ENCODE measurements around the gene TSPAN16.
A peak's percentile ranks its signal among the peaks of the same experiment; 100 is the strongest.
"Not testable (repeated sequence)": the region's sequence is repeated elsewhere in the genome, so short reads cannot be mapped to it uniquely, and the experiment has no call there.

The TSPAN16 gene

DNA sequence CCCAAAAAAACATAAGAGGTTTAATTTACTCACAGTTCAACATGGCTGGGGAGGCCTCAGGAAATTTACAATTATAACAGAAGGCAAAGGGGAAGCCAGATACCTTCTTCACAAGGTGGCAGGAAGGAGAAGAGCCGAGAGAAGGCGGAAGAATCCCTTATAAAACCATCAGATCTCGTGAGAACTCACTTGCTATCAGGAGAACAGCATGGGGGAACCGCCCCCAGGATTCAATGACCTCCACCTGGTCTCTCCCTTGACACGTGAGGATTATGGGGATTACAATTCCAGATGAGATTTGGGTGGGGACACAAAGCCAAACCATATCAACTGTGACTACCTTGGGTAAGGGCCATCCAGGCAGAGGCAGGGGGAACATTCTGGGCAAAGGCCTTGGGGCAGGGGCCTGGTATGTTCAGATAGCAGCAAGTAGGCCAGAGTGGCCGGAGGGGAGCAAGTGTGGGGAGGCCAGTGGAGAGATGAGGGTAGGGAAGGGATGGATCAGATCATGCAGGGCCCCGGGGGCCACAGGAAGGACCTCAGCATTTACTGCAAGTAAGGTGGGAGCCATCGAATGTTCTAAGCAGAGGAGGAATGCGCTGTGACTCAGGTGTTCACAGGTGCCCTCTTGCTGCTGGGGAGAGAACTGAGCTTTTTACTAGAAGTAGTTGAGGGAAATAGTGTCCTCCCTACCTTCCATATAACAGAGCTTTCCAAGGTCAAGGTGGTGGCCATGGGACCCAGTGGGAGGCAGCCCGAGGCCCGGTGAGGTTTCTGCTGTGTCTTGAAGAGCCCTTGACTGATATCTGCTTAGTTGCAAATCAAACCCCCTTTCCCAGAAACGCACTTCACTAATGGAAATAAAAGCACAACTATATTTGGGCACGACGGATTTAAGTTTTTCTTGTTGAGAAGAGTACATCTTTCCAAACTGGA, 25.5 kb downstream of the TSPAN16 start:
- no peak for DNase-seq

DNA sequence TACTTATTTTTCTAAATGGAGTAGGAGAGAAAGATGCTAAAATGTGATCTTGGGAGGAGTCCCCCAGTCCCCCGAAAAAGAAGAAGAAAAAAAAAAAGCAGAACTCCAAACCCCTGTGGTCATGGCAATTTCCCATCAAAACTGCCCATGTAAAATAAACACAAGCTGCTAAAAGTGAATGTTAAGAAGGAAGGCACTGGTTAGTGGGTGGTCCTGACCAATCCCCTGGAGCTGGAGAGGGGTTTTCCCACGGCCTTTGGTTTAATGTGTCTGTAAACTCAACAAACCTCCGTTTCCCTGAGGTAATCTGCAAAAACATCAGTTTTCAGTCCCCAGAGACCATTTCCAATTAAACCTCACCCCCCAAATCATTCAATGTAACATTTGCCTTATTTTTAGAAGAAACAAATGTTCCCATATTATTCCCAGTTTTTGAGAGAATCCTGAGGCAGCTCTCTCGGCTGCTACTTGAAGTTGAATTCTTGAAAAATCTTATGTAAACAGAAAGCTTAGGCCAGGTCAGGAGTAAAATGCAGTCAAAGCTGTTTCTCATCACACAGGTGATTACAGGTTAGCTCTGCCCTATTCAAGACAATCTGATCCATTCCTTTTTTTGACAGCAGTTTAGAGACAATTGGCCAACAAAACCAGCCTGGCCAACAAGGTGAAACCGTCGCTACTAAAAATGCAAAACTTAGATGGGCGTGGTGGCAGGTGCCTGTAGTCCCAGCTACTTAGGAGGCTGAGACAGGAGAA, 26.5 kb downstream of the TSPAN16 start:
- no peak for DNase-seq

DNA sequence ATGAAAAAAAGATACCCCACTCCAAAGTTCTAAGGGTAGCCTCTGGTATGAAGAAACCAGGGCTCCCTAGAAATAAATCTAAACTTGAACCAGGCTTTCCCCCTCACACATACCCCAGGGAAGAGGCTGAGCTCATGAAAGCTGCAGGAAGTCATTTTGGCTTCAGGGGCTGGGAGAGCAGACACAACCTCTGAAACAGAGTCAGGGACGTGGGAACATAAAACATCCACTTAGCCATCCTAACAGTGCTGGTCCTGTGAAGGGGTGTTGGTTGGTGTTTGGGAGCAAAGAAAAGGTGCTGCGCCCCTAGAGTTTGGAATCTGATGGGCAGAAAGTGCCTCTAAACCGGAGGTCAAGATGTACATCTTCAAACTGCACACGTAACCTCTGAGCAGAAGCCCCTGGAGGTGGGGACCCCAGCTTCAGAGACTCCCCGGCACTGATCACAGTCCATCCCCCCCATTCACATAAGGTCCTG, 27.7 kb downstream of the TSPAN16 start:
- DNase-seq: no peak

DNA sequence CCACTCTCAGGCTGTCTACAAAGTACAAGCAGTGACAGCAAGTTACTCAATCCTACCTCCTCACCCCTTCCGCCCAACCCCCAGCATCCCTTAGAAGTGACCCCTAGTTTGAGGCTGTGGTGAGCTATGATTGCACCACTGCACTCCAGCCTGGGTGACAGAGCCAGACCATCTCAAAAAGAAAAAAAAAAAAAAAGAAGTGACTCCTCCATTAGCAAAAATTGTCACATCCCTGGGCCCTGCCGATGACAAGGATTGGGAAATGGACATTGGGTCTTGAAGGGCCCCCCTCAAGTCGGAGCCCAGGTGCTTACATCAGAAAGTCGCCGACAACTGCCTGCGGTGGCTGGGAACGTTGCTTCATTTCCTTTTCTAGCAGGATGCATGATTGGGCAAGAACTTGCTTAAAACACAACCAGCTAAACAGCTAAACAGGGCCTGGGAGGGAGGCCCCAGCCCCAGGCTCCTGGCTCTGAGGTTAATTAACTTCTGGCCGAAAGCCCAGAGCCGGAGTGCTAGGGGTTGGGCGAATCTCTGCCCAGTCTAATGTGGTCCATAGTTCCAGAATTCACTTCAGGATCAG, 28.2 kb downstream of the TSPAN16 start:
- peak; percentile 37 for DNase-seq

DNA sequence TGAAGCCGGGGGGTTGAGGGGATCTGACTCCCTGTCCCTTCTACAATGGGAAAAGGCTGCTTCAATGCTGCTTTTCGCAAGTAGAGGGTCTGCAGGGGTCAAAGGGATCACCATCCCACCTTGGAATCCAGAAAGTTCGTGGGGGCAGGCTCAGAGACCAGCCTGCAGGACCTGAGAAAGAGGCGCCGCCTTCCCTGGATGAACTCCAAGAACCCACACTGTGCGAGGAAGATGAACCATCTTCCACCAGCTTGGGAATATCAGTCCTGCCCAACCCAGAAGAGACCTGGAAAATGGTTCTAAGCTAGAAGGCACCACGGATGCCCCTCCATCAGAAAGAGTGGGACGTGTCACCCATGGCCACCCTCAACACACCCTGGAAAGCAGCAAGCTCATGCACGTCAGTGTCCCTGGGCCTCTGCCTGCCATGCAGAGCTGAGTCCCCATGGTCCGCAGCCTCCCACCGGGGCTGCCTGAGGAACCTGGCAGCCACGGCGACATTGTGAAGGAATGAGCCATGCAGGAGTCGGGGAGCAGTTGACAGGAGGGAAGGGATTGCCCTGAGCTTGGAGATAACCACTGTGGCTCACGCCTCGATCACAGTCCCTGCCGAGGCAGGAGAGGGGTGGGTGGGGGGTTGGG, 28.9 kb downstream of the TSPAN16 start:
- no peak for DNase-seq

DNA sequence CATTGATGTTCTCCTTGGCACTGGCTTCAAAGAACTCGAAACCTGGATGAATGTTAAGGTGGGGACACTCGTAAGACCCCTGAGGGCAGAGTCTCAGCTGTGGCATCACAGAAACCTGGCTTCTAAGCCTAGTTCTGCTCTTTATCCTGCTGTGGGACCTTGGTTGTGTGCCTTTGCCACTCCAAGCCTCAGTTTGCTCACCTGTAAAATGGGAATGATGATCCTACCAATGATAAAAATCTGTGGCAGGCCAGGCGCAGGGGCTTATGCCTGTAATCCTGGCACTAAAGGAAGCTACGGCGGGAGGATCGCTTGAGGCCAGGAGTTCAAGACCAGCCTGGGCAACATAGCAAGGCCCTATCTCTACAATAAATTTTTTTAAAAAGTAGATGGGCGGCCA, 29.6 kb downstream of the TSPAN16 start:
- DNase-seq: no peak

DNA sequence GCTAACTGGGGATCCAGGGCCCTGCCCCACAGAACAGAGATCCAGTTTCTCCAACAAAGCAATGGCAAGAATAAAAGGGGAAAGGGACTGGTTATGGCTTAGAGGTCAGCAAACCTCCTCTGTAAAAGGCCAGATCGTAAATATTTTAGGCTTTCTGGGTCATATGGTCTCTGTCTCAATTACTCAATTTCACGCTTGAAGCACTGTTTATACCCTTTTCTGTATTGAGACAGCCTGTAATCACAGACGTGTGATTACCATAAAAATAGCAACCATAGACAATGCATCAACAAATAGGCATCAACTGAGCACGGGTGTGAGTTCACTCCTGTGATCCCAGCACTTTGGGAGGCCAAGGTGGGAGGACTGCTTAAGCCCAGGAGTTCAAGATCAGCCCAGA, 34.2 kb downstream of the TSPAN16 start:
- DNase-seq: no peak

DNA sequence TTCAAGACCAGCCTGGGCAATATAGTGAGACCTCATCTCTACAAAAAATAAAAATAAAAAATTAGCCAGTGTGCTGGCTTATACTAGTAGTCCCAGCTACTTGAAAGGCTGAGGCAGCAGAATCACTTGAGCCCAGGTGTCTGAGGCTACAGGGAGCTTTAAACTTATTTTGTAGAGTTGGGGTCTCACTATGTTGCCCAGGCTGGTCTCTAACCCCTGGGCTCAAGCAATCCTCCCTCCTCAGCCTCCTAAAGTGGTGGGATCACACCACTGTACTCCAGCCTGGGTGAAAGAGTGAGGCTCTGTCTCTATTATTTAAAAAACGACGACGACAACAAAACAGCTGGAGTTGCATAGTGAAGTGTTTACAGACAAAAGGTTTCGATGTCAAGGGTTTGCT, 35.5 kb downstream of the TSPAN16 start:
- no peak for DNase-seq

DNA sequence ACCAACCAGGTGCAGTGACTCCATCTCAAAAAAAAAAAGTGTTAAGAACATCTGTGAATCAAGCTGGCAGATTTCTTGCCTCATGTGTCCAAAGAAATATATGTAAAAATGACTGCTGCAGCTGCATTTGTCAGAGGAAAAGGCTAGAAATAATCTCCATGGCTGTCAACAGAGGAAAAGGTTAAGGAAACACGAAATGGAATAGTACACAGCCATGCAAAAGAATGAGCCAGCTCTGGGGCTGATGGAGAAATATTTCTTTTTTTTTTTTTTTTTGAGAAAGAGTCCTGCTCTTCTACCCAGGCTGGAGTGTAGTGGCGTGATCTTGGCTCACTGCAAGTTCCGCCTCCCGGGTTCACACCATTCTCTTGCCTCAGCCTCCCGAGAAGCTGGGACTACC, 36.9 kb downstream of the TSPAN16 start:
- DNase-seq: no peak

DNA sequence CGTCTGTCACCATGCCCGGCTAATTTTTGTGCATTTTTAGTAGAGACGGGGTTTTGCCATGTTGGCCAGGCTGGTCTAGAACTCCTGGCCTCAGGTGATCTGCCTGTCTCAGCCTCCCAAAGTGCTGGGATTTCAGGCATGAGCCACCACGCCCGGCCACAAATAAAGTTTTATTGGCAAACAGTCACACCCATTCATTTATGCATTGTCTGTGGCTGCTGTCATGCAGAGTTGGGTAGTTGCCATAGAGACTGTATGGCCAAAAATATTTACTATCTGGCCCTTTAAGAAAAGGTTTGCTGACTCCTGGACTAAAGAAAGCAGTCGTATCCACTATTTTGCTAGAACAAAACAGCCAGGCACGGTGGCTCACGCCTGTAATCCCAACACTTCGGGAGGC, 37.9 kb downstream of the TSPAN16 start:
- not testable (repeated sequence) for DNase-seq

DNA sequence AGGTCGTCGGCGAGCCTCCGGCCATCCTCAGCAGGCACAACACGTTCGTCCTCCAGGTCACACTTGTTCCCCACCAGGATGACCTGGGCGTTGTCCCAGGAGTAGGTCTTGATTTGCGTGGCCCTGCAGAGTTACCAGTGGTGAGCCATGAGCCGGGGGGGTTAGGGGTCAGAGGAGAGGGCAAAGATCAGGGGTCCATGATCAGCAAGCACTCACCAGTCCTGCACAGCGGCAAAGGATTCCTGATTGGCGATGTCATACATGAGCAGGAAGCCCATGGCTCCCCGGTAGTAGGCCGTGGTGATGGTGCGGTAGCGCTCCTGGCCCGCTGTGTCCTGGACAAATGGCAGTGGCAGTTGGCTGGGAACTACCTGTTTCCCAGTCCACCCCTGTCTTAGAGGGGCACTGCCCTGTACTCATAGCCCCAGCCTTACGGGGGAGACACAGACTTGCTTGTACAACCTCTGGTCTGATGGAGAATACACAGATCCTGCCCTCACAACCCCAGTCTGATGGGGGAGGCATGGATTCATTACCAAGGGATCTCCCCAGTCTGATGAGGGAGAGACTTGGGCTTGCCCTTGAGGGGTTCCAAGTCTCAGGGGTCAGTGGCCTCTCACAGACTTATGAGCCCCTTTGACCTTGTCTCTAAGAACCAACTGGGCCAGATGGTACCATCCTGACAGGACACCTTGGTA, 39.6 kb downstream of the TSPAN16 start:
- no peak for DNase-seq

DNA sequence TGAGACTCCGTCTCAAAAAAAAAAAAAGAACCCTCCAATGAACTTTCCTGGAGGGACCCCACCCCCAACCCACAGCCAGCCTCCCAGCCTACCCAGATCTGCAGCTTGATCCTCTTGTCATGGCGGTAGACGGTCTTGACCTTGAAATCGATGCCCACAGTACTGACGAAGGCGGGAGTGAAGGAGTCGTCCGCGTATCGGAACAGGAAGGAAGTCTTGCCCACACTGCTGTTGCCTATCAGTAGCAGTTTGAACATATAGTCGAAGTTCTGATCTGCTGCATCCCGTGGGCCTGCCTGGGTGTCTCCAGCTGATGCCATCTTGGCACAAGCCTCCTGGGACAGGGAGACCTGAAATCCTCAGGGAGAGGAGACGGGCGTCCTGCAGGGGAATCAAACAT, 41.1 kb downstream of the TSPAN16 start:
- DNase-seq: no peak

DNA sequence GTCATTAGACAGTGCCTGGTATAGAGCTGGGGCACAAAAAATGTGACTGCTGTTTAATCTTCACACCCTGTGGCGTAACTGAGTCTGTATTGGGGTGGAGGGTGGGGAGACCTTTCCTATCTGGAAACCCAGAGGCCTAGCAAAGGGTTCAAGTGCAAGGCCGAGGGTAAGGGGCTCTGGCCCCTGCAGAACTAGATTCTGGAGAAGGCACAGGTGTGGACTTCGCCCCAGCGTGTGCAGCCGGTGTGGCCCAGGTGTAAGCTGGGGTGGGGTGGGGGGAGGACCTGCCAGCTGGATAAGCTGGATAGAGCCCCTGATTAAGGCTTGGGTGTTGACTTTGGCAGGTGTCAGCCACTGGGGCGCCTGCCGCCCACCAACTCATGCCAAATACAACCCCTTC, 42.2 kb downstream of the TSPAN16 start:
- DNase-seq: no peak

DNA sequence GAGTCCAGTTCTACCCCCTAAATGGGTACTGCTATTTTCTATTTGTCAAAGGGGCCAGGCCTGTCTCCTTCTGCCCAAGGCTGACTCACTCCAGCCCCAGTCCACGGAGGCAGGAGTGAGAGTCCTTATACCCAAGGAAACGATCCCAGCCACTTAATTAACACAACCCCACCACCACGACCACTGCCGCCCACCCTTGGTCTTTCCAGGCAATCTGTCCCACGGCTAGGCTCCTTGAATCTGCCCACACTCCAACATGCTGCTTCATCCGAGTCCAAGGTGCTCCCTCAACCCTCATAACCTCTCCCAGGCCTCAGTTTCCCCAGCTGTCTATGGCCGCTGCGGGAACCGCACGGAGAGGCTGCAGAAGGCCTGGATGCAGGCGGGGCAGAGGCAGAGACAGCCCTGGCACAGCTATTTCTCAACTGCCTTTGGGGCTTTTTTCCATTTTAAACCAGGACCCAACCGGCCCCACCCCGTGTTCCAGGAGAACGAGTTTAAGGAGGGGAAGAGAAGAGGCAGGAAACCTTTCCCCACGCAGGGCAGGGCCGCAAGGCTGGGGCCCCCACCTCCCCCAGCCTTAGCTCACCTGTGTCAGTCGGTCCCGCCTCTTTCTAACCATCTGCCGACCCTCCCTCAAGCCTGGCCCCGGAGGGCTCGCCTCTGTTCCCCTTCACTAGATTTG, 42.8 kb downstream of the TSPAN16 start:
- DNase-seq: no peak

DNA sequence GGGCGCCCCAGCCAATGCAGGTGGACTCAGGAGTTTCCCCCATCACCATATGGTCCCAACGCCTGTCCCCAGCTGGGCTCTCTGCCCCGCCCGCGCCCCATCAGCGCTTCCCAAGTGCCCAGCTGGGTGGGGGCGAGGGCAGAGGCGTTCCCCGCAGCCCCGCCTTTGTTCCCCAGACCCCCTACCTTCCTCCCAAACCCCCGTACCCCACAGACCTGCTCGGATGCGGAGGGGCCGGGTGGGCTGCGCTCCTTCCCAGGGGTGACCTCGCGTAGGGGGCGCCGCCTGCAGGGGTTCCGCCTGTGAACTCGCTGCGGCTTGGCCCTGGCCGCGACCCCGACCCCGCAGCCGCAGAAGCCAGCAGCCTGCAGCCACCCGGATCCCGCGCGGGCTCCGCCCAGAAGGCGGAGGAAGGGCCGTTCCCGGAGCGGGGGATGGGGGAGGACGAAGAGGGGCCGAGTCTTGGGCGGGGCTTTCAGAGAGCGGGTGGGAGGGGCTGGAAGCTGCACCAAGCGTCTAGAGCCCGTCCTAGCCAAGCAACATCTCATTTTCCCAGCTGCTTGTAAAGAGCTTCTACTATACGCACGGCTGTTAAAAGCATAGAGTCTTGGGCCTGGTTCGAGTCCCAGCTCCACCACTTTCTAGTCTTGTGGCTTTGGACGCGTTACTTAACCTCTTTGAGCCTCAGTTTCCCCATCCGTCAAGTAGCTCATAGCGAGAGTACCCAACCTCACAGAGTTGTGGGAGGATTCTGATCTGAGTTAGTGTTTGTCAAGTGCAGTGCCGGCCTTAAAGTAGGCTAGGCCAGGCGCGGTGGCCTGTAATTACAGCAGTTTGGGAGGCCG, 43.5 kb downstream of the TSPAN16 start, which contains the start of gene RAB3D:
Gene RAB3D (minus strand): TSS at position 404 of the 845 bp plus-strand sequence. CDS start 2,258 bp downstream, outside the sequence.
- DNase-seq: peak; percentile 92

DNA sequence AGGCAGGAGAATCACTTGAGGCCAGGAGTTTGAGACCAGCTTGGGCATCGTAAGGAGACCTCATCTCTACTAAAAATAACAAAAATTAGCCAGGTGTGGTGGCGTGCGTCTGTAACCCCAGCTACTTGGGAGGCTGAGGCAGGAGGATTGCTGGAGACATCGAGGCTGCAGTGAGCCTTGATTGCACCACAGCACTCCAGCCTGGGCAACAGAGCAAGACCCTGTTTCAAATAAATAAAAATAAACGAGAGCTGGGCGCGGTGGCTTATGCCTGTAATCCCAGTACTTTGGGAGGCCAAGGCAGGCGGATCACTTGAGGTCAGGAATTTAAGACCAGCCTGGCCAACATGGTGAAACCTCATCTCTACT, 44.1 kb downstream of the TSPAN16 start:
- not testable (repeated sequence) for DNase-seq

DNA sequence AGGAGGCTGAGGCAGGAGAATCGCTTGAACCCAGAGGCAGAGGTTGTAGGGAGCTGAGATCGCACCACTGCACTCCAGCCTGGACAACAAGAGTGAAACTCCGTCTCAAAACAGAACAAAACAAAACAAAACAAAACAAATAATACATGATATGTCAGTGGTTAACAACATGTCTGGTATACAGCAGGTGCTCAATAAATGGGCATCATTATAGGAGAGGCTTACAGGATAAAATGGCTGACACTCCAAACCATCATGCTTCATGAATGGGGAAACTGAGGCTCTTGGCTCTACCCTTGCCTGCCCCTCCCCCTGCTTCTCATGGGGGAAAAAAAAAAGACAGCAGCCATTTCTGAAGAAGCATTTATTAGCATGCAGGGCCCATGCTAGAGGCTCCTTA, 46.5 kb downstream of the TSPAN16 start:
- DNase-seq: no peak

DNA sequence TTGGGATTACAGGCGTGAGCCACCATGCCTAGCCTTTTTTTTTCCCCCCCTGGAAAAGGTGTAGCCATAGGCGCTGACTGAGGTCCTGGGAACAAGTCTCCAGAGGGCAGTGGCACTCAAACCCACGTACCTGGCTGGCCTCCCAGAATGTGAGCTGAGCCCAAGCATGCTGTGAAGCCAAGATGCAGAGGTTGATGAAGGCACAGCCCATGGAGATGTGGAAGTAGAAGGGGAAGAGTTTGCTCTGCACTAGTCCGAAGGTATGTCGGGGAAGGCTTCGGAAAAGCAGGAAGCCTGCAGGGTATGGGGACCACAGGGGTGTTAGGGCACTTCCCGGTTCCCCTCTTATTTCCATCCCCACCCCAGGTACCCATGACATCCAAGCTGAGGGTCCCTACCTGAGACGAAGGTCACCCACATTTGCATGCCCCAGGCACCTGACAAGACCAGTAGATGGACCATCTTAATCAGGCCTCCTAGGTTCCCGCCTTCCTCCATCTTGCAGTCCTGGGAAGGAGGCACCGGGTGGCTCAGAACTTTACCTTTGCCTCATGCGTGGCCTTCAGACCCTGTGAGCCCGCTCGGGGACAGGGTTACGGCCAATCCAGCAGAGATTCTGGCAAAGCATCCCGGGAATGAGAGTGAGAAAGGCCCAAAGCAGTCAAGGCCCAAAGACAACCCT, 49.3 kb downstream of the TSPAN16 start:
- DNase-seq: no peak

DNA sequence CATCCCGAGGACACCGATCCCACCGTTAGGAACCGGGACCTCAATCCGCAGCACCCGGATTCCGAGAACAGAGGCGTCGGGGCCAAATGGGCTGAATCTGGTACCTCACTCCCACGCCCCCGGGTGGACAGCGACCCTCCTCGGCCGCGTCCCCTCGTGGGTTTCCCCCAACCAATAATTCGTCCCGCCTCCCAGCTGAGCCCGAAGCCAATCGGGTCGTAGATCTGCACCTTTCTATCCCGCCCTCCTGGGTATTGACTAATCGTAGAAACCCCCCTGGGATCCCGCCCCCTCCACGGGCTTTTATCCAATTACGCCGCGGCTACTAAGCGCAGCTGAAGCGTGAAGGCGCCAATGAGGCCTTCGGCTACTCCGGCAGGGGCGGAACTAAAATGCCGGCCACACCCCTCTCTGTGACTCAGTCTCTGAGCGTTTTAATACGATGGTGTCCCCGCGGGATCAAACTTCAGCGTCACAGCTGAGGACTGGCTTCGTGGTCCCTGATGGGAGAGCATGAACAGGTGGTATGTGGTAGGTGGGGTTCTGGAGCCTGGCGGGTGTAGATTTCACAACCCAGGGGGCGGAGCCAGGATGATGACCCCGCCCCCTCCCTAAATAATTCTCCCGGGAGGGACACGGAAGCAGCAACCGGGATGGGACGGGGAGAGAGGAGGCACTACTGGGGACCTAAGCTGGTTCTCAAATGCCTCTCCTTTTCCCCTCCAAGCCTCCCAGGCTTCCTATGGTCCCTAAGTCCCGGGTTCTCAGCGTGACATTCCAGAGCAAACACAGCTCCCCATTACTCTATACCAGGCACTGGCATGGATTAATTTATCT, 50.4 kb downstream of the TSPAN16 start, which contains the start of the genes CCDC159 and TMEM205:
Gene CCDC159 (plus strand): TSS at position 416 of the 837 bp plus-strand sequence. CDS start 88 bp downstream, at position 504.
Gene TMEM205 (minus strand): TSS at position 165 of the 837 bp plus-strand sequence. CDS start 649 bp downstream, outside the sequence.
- peak; percentile 99 for DNase-seq
